Fibroblast of pulmonary artery (primary cell): ENCODE results near the gene RRH.
"Not testable (repeated sequence)": the region's sequence is repeated elsewhere in the genome, so short reads cannot be mapped to it uniquely, and the experiment has no call there.

Experiments
- DNase-seq: peaks from one replicate; pipeline ENCODE4 v3.0.0-alpha.2; 2010; ENCODE audit warnings: low read depth
- H3K4me3 ChIP-seq: replicated peaks from 2 replicates; pipeline ENCODE4 v1.5.1; 2011; ENCODE audit warnings: low read depth, mild to moderate bottlenecking, control low read depth, low read length, moderate library complexity
- TF ChIP-seq, protein P1 (sequence below): IDR thresholded peaks from 2 replicates; pipeline ENCODE4 v1.5.1; 2011; ENCODE audit warnings: mild to moderate bottlenecking, control low read depth, low read length, inconsistent platforms; ENCODE audit errors: missing control alignments

Gene RRH

DNA sequence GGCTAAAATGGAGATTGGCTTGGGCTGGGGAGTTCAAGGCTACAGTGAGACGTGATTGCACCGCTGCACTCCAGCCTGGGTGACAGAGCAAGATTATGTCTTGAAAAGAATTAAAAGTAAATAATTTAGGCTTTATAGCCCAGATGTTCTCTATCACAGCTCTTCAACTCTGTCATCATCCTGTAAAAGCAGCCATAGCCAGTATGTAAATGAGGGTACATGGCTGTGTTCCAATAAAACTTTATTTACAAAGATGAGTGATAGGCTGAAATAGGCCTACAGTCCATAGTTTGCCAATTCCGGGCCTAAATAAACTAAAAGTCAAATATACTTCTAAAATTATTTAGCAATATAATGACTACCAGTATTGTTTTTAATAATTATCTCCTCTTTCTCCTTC is 9.2 kb downstream of the RRH start:
- no peak overlapping the region for H3K4me3 ChIP-seq
- no peak for DNase-seq
- TF ChIP-seq, protein P1, sequence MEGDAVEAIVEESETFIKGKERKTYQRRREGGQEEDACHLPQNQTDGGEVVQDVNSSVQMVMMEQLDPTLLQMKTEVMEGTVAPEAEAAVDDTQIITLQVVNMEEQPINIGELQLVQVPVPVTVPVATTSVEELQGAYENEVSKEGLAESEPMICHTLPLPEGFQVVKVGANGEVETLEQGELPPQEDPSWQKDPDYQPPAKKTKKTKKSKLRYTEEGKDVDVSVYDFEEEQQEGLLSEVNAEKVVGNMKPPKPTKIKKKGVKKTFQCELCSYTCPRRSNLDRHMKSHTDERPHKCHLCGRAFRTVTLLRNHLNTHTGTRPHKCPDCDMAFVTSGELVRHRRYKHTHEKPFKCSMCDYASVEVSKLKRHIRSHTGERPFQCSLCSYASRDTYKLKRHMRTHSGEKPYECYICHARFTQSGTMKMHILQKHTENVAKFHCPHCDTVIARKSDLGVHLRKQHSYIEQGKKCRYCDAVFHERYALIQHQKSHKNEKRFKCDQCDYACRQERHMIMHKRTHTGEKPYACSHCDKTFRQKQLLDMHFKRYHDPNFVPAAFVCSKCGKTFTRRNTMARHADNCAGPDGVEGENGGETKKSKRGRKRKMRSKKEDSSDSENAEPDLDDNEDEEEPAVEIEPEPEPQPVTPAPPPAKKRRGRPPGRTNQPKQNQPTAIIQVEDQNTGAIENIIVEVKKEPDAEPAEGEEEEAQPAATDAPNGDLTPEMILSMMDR, result no peak

GRCh38 chr4:109846395-109847098 is 18.8 kb downstream of the RRH start:
- TF ChIP-seq, protein P1, result no peak
- H3K4me3 ChIP-seq, result no peak overlapping the region
- peak; percentile 4 for DNase-seq

GRCh38 chr4:109847896-109848442 is 20.2 kb downstream of the RRH start, which contains the start of gene LRIT3:
TSS of gene LRIT3 (plus strand) at chr4:109848107. CDS start at chr4:109848202, 95 bp downstream.
- TF ChIP-seq, protein P1, result no peak
- DNase-seq, result no peak
- no peak within 1 kb of the TSS for H3K4me3 ChIP-seq

- DNase-seq, result no peak
- no peak overlapping the region for H3K4me3 ChIP-seq
- TF ChIP-seq, protein P1, result no peak
These were observed 20.7 kb downstream of the RRH start for GRCh38 chr4:109848501-109848900.

DNA sequence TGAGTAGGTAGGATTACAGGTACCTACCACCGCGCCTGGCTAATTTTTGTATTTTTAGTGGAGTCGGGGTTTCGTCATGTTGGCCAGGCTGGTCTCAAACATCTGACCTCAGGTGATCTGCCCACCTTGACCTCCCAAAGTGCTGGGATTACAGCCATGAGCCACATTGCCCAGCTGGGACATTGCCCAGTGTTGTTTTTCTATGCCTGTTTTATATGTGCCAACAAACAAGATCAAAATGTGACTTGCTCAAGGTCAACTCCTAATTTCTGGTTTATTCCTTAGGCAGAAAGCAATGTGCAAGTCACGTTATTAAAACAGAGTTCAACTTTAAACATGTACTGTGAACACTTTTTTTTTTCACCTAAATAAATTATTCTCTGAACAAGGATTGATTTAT is 22.8 kb downstream of the RRH start:
- H3K4me3 ChIP-seq, result no peak overlapping the region
- TF ChIP-seq, protein P1, result no peak
- DNase-seq, result no peak

- DNase-seq, H3K4me3 ChIP-seq: not testable (repeated sequence)
These were observed 31.9 kb downstream of the RRH start for GRCh38 chr4:109859426-109860300.

DNA sequence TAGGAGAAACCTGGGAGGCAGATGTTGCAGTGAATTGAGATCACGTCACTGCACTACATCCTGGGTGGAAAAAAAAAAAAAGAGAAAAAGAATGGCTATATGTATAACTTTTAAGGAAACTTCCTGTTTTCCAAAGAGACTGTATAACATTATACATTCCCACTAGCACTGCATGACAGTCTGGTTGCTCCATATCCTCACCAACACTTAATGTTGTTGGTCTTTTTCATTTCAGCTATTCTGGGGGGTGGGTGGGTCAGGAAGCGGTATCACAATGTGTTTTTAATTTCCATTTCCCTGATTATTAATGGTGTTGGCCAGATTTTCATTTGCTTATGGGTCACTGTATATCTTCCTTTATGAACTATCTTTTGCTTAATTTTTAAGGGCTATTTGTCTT is 33.5 kb downstream of the RRH start:
- TF ChIP-seq, protein P1, result no peak
- no peak for DNase-seq
- no peak overlapping the region for H3K4me3 ChIP-seq
